D721Med (cell line): Measurements from ENCODE around the gene ETV5.

Source experiments
- DNase-seq: peaks from one replicate; pipeline ENCODE4 v3.0.0; 2011; ENCODE audit warnings: low spot score; ENCODE audit not compliant: insufficient read length
- FAIRE-seq: peaks from 2 replicates; lab custom pipeline; 2011; peaks lifted over from hg19 to GRCh38; lab: Jason Lieb, UNC
- TF ChIP-seq, protein P1 (sequence below): IDR thresholded peaks from 2 replicates; pipeline ENCODE4 v1.5.1; 2012; ENCODE audit warnings: mild to moderate bottlenecking, control low read depth; ENCODE audit not compliant: insufficient read depth; ENCODE audit errors: missing control alignments

ETV5 gene

DNA sequence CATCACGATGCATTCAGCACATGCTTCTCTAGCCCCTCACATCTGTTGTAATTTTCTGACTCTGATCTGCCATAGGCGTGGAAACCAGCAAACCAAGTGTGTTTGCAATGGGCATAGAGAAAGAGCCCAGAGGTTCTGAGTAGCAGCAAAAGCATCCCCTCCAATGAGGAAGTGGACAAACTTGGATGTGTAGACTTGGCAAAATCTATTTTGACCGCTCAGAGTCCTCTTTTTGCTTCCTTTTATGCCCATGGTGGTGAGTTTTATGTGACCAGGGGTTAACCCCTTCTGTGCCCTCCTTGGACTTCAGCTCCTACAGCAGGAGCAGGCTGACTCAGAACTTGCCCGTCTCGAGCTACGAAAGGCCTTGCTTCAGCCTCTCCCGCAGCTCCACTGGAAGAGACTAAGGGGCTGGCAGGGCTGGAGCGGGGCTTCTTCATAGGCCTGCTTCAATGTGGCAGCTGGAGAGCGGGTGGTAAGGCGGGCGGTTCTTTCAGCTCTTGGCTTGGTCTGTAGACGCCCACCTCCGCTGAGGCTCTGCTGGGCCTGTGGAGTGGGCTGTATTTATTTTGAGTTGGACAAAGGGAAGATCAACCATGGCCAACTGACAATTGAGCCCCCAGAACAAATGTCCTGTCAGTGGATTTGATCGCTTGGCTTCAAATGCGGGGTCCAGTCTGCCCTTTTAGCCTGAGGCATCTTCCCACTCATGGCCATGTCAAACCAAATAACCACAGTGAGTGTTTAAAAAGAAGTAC, 6.5 kb upstream of the ETV5 start:
- DNase-seq (no peak), FAIRE-seq (no peak)
- TF ChIP-seq, protein P1, sequence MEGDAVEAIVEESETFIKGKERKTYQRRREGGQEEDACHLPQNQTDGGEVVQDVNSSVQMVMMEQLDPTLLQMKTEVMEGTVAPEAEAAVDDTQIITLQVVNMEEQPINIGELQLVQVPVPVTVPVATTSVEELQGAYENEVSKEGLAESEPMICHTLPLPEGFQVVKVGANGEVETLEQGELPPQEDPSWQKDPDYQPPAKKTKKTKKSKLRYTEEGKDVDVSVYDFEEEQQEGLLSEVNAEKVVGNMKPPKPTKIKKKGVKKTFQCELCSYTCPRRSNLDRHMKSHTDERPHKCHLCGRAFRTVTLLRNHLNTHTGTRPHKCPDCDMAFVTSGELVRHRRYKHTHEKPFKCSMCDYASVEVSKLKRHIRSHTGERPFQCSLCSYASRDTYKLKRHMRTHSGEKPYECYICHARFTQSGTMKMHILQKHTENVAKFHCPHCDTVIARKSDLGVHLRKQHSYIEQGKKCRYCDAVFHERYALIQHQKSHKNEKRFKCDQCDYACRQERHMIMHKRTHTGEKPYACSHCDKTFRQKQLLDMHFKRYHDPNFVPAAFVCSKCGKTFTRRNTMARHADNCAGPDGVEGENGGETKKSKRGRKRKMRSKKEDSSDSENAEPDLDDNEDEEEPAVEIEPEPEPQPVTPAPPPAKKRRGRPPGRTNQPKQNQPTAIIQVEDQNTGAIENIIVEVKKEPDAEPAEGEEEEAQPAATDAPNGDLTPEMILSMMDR: no peak

DNA sequence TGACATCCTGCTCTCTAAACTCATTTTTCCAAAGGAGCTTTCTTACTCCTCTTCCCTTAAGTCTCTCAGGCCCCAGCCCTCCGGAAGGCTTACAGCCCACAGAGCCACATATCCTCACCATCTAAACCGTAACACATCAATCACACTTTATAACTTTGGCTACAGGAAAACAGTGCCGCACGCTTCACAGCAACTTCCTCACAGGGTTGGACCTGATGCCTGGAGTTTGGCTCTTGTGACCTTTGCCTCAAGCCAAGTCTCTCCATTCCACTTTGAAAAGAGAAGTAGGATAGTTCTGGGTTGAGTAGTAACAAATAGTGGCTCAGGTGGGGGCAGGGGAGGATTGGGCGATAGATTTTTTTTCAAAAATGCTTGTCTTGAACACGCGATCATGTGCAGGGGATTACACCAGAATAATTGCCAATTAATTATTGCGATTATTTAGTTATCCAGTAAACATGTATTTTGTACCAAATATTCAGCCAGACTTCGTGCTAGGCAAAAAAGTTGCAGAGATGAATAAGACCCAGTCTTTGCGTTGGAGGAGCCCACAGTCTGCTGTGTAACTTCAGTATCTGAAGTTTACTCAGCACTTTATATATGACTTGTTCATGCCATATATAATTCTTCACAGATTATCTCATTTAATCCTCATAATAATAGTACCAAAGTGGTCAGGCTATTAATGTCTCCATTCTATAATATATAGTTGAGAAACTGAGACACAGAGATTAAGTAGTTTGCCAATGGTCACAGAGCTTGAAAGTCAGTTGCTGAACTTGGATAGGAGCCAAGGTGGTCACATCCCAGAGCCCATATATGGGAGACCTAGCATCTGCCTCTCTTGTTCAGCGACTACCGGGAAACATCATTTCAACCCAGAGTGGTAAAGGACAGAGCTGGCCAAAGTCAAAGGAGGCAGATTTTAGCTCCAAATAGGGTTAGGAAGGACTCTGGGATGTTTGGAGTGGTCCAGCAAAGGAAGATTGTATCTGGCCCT, 2.4 kb upstream of the ETV5 start:
- TF ChIP-seq, protein P1: no peak
- DNase-seq (no peak), FAIRE-seq (no peak)

DNA sequence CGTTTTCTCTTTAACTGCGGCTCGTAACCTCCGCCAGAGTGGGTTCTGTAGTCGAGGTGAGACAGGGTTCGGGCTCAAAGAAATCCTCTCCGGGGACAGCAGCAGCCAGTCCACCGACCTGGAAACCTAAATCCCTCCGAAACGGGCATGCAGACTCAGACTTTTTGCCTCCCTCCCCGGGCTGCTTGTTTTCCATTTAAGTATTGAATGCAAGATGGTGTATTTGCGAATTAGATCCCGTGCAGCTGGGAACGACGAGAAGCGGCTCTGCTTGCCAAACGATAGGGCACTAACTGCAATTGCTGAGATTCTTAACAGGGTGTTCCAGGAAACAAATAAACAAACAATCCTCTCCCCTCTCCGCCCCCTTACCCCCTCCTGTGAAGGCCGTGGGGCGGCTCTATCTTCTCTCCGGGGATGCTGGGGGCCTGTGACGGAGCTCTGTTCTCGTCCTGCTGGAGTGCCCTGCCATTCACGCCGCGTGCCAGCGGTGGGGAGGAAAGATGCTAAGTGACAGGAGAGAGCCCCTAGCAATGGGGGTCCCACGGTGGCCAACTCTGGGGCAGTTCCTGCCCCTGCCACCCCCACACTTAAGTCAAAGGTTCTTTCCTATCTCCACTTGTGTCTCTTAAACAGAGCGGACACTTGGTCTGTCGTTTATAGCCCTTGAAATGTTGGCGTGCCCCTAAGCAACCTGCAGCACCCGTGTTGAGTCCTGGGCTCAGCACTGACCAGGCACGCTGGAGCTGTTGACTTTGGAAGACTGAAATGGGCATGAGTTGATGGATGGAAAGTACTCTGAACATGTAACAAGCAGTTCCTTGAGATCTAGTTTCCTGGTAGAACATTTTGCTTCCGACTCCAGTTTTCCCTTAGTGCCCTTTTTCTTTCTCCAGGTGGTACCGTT, 1.3 kb upstream of the ETV5 start:
- TF ChIP-seq, protein P1: no peak
- DNase-seq (no peak), FAIRE-seq (no peak)

DNA sequence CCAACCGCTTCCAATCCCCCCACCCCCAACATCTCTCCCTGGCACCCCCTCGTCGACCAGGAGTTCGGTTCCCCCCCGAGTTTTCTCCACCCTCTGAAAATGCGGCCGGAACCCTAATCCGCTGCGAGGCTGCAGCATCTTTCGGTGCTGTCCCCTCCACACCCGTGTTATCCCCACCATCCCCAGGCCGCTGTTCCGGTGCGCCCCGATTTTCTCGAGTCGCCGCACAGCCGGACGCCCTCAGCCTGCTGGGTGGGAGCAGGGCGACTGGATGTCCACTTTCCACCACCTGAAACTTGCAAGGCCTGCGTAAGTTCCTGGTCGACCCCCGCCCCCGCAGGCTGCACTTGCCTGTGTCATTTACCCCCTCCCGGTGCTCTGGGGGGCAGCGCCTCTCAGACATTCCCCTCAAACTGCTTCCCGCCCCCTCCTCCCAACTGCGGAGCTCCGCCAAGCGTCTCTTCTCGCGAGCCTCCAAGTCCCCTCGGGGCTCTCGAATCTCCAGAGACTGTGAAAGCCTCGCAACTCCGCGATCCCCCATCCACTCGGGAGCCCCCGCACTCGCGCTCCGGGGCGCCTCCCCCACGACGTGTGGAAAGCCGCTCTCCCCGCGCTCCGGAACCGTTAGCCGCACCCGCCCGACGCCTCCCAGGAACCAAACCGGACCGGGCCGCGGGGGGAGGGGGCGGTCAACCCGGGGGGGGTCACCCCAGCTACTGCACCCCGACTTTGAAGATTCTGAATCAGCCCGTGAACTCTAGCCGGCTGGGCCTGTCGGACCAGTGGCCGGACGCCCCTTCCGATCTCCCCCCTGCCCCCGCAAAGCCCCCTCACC, 566 bp downstream of the ETV5 start:
- FAIRE-seq: no peak

DNA sequence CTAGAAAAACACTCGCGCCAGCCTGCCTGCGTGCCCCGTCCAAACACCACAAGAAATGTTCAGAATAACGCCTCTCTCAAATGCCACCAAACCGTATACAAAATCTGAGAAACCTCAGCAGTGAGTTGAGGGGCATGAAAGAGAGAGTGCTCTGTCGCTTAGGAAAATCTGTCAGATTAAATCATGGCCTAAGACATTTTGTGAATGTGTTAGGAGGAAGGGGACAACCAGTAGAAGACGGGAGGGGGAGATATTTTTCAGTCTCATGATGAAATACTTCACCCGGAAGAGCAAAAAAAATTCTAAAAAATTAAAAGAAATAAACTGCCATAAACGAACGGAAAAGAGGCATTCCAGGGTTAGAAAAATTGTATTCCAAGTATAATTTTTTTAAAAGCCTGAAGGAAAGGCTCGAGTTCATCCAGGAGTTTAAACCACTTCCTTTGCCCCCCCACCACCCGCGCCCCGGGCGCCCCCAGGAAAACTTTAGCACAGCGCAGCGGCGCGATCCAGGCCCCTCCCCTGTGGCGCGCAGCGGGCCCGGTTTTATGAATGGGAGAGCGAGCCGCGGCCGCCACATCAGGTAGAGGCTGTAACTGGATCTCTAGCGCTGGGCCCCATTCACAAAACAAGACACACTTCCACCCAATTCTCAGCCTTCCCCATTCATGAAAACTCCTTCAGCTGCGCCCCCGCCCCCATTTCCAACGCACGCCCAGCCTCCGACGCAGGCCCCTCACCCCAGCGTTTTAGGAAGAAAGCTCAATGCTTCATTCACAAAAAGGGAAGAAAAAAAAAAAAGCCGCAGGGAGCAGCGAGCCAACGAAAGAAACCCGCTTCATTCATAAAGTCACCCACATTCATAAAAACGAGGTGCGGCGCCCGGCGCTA, 1.4 kb downstream of the ETV5 start:
- DNase-seq: peak; percentile 65
- FAIRE-seq: no peak
- TF ChIP-seq, protein P1: no peak

More for the DNA sequence above, 566 bp downstream of the ETV5 start:
- DNase-seq: no peak
- TF ChIP-seq, protein P1: no peak
